Fibroblast of mammary gland (primary cell): ENCODE results near the gene ERVV-1.

Experiments
- DNase-seq: peaks from one replicate; pipeline ENCODE4 v3.0.0-alpha.2; 2010; ENCODE audit warnings: low read depth
- H3K4me3 ChIP-seq: 2 replicates; pipeline ENCODE4 v1.5.1; 2011; ENCODE audit warnings: low read depth, mild to moderate bottlenecking, low read length, moderate library complexity; ENCODE audit not compliant: control insufficient read depth
- CTCF ChIP-seq: conservative IDR thresholded peaks from 2 replicates; pipeline ENCODE4 v1.5.1; 2011; ENCODE audit warnings: low read depth, low read length, inconsistent platforms; ENCODE audit not compliant: control insufficient read depth, insufficient read depth

Gene ERVV-1

DNA sequence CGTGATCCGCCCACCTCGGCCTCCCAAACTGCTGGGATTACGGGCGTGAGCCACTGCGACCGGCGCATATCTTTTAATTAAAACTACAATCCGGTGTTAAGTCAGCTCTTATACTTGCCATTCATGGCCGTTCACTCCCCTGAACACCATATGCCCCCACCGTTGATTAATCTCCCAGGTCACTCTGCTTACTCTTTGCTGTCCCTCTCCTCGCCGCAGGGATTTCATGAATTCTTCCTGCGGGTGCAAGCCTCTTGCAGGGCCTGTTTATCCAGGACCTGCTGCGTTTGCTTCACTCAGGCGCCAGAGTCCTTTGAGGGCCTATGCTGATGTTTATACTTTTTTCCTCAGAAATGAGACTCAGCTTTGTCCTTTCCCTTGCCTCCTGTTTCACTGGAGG is 31.8 kb downstream of the ERVV-1 start:
- DNase-seq = no peak
- TF ChIP-seq CTCF = no peak

GRCh38 chr19:53047379-53047778 is 33.7 kb downstream of the ERVV-1 start:
- no peak for TF ChIP-seq CTCF
- H3K4me3 ChIP-seq = no peak overlapping the region
- no peak for DNase-seq

More for the DNA sequence above, 31.8 kb downstream of the ERVV-1 start:
- H3K4me3 ChIP-seq = no peak overlapping the region

GRCh38 chr19:53055117-53055516 is 41.4 kb downstream of the ERVV-1 start:
- DNase-seq = no peak
- H3K4me3 ChIP-seq = no peak overlapping the region
- no peak for TF ChIP-seq CTCF

DNA sequence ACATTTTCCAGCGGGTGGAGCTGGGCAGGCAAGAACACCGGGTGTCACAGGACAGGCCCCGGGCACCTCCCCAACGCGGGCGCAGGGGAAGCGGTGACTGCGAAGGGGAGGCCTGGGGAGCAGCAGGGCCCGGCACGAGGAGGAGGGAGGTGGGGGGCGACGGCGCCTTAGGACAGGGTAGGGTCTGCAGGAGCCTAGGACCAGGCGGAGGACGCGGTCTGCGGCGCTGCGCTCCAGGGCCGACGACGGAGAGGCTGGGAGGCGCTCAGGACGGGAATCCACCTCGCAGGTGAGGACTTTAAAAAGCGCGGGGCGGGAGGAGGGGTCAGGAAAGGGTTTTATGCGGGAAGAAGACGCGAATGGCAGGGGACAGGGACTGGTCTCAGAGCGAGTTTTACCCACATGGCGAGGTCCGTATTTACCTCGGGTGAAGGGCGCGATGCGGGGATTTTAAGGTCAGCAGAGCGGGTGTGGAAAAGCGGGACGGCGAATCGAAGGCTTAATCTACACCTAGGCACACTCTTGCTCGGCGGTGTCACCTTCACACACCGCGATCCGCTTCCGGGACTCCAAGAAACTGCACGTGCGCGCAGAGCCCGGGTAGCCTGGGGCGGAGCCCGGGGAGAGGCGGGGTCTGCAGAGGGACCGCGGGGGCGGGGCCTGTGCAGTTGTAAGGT is 44.3 kb downstream of the ERVV-1 start:
- no peak overlapping the region for H3K4me3 ChIP-seq
- no peak for DNase-seq
- no peak for TF ChIP-seq CTCF
